Ovary (tissue), 9 donors: ENCODE data around the gene CD247. TPM values are rescaled to one million over a fixed set of nuclear protein-coding genes. Genes with fewer than 3 reads are reported as not detected.

ENCODE experiments used
- DNase-seq, 5 donors: peaks; one replicate each; pipeline ENCODE4 v3.0.0-alpha.2; 2019 to 2020
- H3K27ac ChIP-seq, 2 donors: fragments of 200-600 bp; one replicate each; pipeline versions ENCODE4 v1.5.1 to v1.8.0; 2019 to 2022
- H3K27me3 ChIP-seq: fragments of 200-600 bp; one replicate; pipeline ENCODE4 v1.8.0; 2022
- H3K36me3 ChIP-seq: fragments of 200-600 bp; sonication (generic); one replicate; pipeline ENCODE4 v1.5.1; 2019
- H3K4me1 ChIP-seq: one replicate; pipeline ENCODE4 v1.8.1; 2013; ENCODE audit warnings: mild to moderate bottlenecking, moderate library complexity; ENCODE audit not compliant: insufficient read depth
- H3K4me3 ChIP-seq: fragments of 200-600 bp; sonication (generic); one replicate; pipeline ENCODE4 v1.5.1; 2017
- H3K9me3 ChIP-seq, 2 donors: fragments of 200-600 bp in 1 of 2; sonication (generic) in 1 of 2; one replicate each; pipeline versions ENCODE4 v1.5.1 to v1.8.1; 2013 to 2019; ENCODE audit warnings: mild to moderate bottlenecking in 1 of 2, moderate library complexity in 1 of 2
- CTCF ChIP-seq, 3 donors: fragments of 450-650 bp in 2 of 3; fragments of 200-600 bp in 1 of 3; IDR thresholded peaks; one replicate each; pipeline versions ENCODE4 v1.5.1 to v1.8.0; 2016 to 2022; ENCODE audit warnings: antibody characterized with exemption in 3 of 3, mild to moderate bottlenecking in 1 of 3
- EP300 ChIP-seq: sonication (generic); formaldehyde crosslinking; IDR thresholded peaks from one replicate; pipeline ENCODE4 v1.6.1; 2017; ENCODE audit warnings: antibody characterized with exemption
- POLR2A ChIP-seq: fragments of 450-650 bp; IDR thresholded peaks from one replicate; pipeline ENCODE4 v1.6.1; 2017; ENCODE audit warnings: antibody characterized with exemption, mild to moderate bottlenecking, moderate library complexity
- WGBS, 3 donors: extraction: QIAGEN DNeasy Blood & Tissue Kit in 1 of 3; methylation state at CpG; one replicate each; pipeline versions ENCODE4 v1.1.5 to v1.1.7; 2013 to 2017; 5-methylcytosine and 5-hydroxymethylcytosine counted together
- intact Hi-C, 4 donors: fragments of 100-400 bp; cut with DNase I; formaldehyde crosslinking; loops; one replicate each; pipeline versions ENCODE4 v1.11.0 to v1.15.1; 2022 to 2023
- polyA plus RNA-seq, 2 donors: library from polyadenylated mRNA; stranded (reverse); fragments of 200-250 nt in 1 of 2; fragments of 350-450 nt in 1 of 2; fragmentation: Illumina TruSeq in 1 of 2; extraction: RNeasy Lipid Tissue Mini Kit (QIAGEN cat#74804) in 1 of 2; gene quantifications; one replicate each; pipeline ENCODE4 v1.2.3, GENCODE V29; 2013 to 2014
- total RNA-seq, 7 donors: library from RNA; depleted of rRNA in 2 of 7; stranded (reverse); fragments of >200 nt in 2 of 7; fragmentation: NEBNext Ultra II Directional in 3 of 7; extraction: Animal tissue kit (Norgen Biotek cat#: 25700) in 3 of 7; gene quantifications; one replicate each; pipeline versions ENCODE4 v1.1.0 to v1.2.4, GENCODE V29; 2016 to 2023
- donor health status: DM: no; HTN: no; CAD: no; lungs with moderate emphysema.
- donor health status: DM: no; HTN: no; CAD: no.
- donor health status: Bipolar disorder and iron deficiency.
- donor health status: DM: yes; HTN: yes; CAD: no.
- donor health status: DM: no; HTN: no; CAD: no.
- donor health status: DM: yes; HTN: yes; CAD: no.

The CD247 gene
- total and polyA plus RNA-seq, 9 donors: 0.32 to 3.3 (median 0.47) TPM

- TF ChIP-seq CTCF (IDR thresholded peaks at IDR 0.05) (no peak), EP300 (no peak), POLR2A (no peak)
- Histone ChIP-seq H3K27me3 (no peaks in the 10 kb centered on the region), H3K27ac (no peak overlapping the region), H3K4me1 (no peaks in the 10 kb centered on the region), H3K4me3 (no peak overlapping the region), H3K9me3 (no peaks in the 10 kb centered on the region), H3K36me3 (no peaks in the 10 kb centered on the region)
- 55 to 57% (median 57%) methylated on average over 3 of the region's 3 CpGs for WGBS, 3 donors
- DNase-seq: no peak
- intact Hi-C loops: no loop called here
Observed at GRCh38 chr1:167420510-167420909, 97.8 kb downstream of the CD247 start.

- Histone ChIP-seq H3K4me1 (no peaks in the 10 kb centered on the region), H3K4me3 (no peak overlapping the region), H3K9me3 (no peaks in the 10 kb centered on the region), H3K27ac (no peak overlapping the region), H3K36me3 (no peaks in the 10 kb centered on the region), H3K27me3 (no peaks in the 10 kb centered on the region)
- intact Hi-C loops: no loop called here
- TF ChIP-seq POLR2A (no peak), CTCF (IDR thresholded peaks at IDR 0.05) (no peak)
- no peak for DNase-seq
Observed at GRCh38 chr1:167419245-167419644, 99.1 kb downstream of the CD247 start.

- Histone ChIP-seq H3K4me3 (no peak overlapping the region), H3K27ac (no peak overlapping the region), H3K4me1 (no peaks in the 10 kb centered on the region), H3K36me3 (no peaks in the 10 kb centered on the region), H3K27me3 (no peaks in the 10 kb centered on the region), H3K9me3 (no peaks in the 10 kb centered on the region)
- TF ChIP-seq EP300 (no peak), POLR2A (no peak), CTCF (IDR thresholded peaks at IDR 0.05) (no peak)
- intact Hi-C loops: no loop called here
- DNase-seq: no peak
Observed at GRCh38 chr1:167418391-167418790, 99.9 kb downstream of the CD247 start.

GRCh38 chr1:167416506-167416905, 101.8 kb downstream of the CD247 start:
- 82 to 100% (median 87%) methylated on average over 1 of the region's 1 CpG for WGBS, 3 donors
- no peak overlapping the region for H3K27ac ChIP-seq
- no peak for DNase-seq
- no peak for TF ChIP-seq CTCF (IDR thresholded peaks at IDR 0.05)
- no peak for TF ChIP-seq POLR2A
- TF ChIP-seq EP300: no peak
- H3K9me3 ChIP-seq: no peaks in the 10 kb centered on the region
- no peaks in the 10 kb centered on the region for H3K36me3 ChIP-seq
- H3K4me1 ChIP-seq: no peaks in the 10 kb centered on the region
- no peak overlapping the region for H3K4me3 ChIP-seq
- intact Hi-C loops: no loop called here
- no peaks in the 10 kb centered on the region for H3K27me3 ChIP-seq

- Histone ChIP-seq H3K27me3 (no peaks in the 10 kb centered on the region), H3K27ac (no peak overlapping the region), H3K36me3 (no peaks in the 10 kb centered on the region), H3K9me3 (no peaks in the 10 kb centered on the region), H3K4me3 (no peak overlapping the region), H3K4me1 (no peaks in the 10 kb centered on the region)
- DNase-seq: no peak
- TF ChIP-seq EP300 (no peak), POLR2A (no peak), CTCF (IDR thresholded peaks at IDR 0.05) (no peak)
- 85 to 93% (median 88%) methylated on average over 3 of the region's 3 CpGs for WGBS, 3 donors
- intact Hi-C loops: no loop called here
Observed at GRCh38 chr1:167413328-167413727, 105.0 kb downstream of the CD247 start.
